Measurements from ENCODE around the gene KBTBD12.
"Not testable (repeated sequence)": the region's sequence is repeated elsewhere in the genome, so short reads cannot be mapped to it uniquely, and the experiment has no call there.

The KBTBD12 gene

DNA sequence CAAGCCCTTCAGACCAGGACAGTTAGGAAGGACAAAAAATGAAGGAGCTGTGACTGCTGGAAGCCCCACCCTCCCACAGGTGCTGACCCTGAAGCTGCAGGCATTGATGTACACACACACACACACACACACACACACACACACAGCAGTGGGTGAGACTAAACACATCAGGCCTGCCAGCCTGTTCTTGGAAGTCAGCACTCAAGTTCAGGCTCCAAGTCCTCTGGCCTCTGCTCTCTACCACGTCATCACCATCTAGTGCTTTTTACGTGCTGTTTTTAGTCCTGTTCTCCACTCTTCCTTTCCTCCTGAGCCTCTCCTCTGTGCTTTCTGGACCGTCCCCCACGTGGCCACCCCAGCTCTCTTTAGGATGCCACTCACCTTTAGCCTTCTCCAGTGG, 5.4 kb upstream of the KBTBD12 start:
- ChIA-PET CTCF (no interaction called here), POLR2A (ENCODE audit: low non-redundant PET) (no interaction called here)
- TF ChIP-seq, protein P1, sequence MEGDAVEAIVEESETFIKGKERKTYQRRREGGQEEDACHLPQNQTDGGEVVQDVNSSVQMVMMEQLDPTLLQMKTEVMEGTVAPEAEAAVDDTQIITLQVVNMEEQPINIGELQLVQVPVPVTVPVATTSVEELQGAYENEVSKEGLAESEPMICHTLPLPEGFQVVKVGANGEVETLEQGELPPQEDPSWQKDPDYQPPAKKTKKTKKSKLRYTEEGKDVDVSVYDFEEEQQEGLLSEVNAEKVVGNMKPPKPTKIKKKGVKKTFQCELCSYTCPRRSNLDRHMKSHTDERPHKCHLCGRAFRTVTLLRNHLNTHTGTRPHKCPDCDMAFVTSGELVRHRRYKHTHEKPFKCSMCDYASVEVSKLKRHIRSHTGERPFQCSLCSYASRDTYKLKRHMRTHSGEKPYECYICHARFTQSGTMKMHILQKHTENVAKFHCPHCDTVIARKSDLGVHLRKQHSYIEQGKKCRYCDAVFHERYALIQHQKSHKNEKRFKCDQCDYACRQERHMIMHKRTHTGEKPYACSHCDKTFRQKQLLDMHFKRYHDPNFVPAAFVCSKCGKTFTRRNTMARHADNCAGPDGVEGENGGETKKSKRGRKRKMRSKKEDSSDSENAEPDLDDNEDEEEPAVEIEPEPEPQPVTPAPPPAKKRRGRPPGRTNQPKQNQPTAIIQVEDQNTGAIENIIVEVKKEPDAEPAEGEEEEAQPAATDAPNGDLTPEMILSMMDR (conservative IDR thresholded peaks at IDR 0.05; ENCODE audit: low read depth), result no peak
- DNase-seq (ENCODE audit: low spot score), result no peak
- no peak overlapping the region for H3K27ac ChIP-seq

DNA sequence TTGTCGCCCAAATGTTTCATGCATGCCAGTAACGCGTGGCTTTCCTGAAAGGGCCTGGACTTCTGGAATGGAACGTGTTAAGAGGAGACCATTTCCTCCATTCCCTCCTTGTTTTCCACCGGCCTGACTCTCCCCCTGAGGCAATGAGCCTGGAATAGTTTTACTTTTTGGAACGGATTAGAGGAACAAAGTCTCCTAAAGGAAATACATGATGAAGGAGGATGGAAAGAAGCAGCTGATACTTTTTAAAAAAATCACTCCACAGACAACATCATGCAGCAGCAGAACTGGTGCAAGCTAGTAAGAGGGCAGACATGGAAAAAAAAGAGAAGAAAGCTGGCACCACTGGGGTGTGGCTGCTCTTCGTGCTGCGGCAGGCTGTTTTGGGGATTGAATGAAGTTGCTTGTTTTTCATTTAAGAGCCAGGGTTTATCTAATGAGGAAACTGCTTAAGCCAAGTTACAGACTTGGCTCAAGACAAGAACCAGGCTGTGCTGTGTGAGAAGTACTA, 3.6 kb upstream of the KBTBD12 start:
- CTCF ChIA-PET, result no interaction called here
- H3K27ac ChIP-seq, result no peak overlapping the region

DNA sequence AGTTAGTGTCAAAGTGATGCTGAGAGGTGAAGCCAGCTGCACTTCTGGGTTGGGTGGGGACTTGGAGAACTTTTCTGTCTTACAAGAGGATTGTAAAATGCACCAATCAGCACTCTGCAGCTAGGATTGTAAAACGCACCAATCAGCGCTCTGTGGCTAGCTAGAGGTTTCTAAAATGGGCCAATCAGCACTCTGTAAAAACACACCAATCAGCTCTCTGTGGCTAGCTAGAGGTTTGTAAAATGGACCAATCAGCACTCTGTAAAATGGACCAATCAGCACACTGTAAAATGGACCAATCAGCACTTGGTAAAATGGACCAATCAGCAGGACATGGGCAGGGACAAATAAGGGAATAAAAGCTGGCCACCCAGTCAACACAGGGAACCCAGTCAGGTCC, 1.2 kb upstream of the KBTBD12 start:
- CTCF ChIA-PET; POLR2A ChIA-PET (ENCODE audit: low non-redundant PET); H3K27ac ChIP-seq; DNase-seq (ENCODE audit: low spot score): not testable (repeated sequence)

More for the DNA sequence above, 3.6 kb upstream of the KBTBD12 start:
- TF ChIP-seq, protein P1 (conservative IDR thresholded peaks at IDR 0.05; ENCODE audit: low read depth), result no peak
- DNase-seq (ENCODE audit: low spot score), result no peak
- POLR2A ChIA-PET (ENCODE audit: low non-redundant PET), result no interaction called here

DNA sequence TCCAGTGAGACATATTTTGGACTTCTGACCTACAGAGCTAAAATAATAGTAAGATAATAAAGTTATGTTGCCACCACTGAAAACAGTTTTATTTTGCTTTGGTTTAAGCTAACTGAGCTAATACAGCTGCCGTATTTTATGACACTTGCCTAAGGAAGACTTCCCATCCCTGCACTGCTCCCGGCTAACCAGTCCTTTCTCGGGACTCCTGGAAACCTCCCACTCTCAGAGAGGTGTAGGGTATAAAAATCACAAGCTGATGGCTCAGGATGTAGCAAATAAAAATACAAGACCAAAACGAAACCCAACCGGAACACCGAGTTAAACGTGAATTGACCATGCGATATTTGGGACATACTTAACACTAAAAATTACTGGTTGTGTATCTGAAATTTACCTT, 448 bp upstream of the KBTBD12 start:
- DNase-seq (ENCODE audit: low spot score), result no peak
- TF ChIP-seq, protein P1 (conservative IDR thresholded peaks at IDR 0.05; ENCODE audit: low read depth), result no peak
- ChIA-PET POLR2A (ENCODE audit: low non-redundant PET) (no interaction called here), CTCF (no interaction called here)
- H3K27ac ChIP-seq, result no peak overlapping the region

DNA sequence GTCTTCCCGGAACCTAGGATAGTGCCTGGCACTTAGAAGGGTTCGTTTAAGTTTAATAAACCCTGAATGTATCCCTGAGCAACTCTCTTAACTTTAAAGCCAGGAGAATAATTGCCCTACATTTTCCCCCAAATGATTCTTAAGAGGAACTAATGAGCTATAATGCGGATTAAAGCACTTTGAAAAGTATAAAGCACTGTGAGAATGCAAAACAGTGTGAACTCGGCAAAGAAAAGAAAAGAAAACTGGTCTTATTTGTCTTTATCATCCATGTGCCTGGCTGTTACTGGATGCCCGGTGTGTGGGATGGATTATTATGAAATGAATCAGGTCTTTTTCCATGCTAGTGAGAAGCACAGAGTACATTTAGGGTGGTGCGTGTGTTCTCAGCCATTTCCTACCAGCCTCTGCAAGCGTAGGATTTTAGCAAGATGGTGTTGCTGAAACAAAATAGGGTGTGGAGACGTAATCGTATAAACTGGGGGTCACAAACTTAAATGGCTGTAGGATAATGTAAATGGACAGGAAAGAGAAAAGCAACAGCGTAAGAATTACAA, 983 bp downstream of the KBTBD12 start:
- ChIA-PET CTCF (interaction anchor here (1.1 kb wide), 1 partner anchor 63 kb away, joined by 3 read pairs; no protein-coding TSS in a partner anchor), POLR2A (ENCODE audit: low non-redundant PET) (no interaction called here)
- no peak overlapping the region for H3K27ac ChIP-seq
- no peak for DNase-seq (ENCODE audit: low spot score)
- TF ChIP-seq, protein P1 (conservative IDR thresholded peaks at IDR 0.05; ENCODE audit: low read depth), result no peak

DNA sequence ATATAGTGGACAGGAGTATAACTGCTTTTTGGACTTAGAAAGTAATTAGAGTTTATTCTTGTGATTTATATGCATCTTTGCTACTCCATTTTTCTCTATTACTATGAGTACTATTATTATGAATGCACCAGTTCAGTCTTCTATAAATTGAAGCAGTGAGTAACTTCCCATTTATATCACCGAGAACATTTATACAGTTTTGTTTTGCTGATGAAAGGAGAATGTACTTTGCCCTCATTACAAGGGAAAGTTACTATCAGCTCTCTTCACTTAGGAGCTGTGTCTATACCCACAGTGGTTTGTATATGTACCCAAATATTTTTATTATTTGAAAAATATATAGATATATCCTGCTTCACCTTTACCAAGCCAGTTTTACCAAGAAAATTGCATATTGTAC, 5.7 kb downstream of the KBTBD12 start:
- ChIA-PET POLR2A (ENCODE audit: low non-redundant PET) (no interaction called here), CTCF (interaction anchor here (0.5 kb wide), 1 partner anchor 26 kb away, joined by 4 read pairs; no protein-coding TSS in a partner anchor)
- DNase-seq (ENCODE audit: low spot score), result no peak
- TF ChIP-seq, protein P1 (conservative IDR thresholded peaks at IDR 0.05; ENCODE audit: low read depth), result no peak
- no peak overlapping the region for H3K27ac ChIP-seq

DNA sequence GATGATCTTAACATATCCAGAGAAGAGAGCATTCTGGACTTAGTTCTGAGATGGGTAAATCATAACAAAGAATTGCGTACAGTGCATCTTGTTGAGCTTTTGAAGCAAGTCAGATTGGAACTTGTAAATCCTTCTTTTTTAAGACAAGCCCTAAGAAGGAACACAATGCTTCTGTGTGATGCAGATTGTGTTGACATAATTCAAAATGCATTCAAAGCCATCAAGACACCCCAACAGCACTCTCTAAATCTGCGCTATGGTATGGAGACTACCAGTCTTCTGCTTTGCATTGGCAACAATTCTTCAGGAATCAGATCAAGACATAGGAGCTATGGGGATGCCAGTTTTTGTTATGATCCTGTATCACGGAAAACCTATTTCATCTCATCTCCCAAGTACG, 8.6 kb downstream of the KBTBD12 start:
- CTCF ChIA-PET, result no interaction called here
- POLR2A ChIA-PET (ENCODE audit: low non-redundant PET), result no interaction called here
- TF ChIP-seq, protein P1 (conservative IDR thresholded peaks at IDR 0.05; ENCODE audit: low read depth), result no peak
- no peak overlapping the region for H3K27ac ChIP-seq
- DNase-seq (ENCODE audit: low spot score), result no peak

Measured in RWPE1 (cell line).